H9 (cell line): Measurements from ENCODE around the gene KIF16B. TPM values are rescaled to one million over a fixed set of nuclear protein-coding genes. Genes with fewer than 3 reads are reported as not detected.

Source experiments
- DNase-seq: peaks from one replicate; pipeline ENCODE4 v3.0.0-alpha.2; 2017
- H2AFZ ChIP-seq: one replicate; pipeline ENCODE4 v1.6.1; 2013; ENCODE audit warnings: mild to moderate bottlenecking, low read length, control low read depth, moderate library complexity
- H2AK5ac ChIP-seq: 2 replicates; pipeline ENCODE4 v1.6.1; 2013; ENCODE audit warnings: low read length, control low read depth, mixed read lengths; ENCODE audit not compliant: insufficient read length
- H2BK120ac ChIP-seq: one replicate; pipeline ENCODE4 v1.6.1; 2013; ENCODE audit warnings: low read depth, mild to moderate bottlenecking, low read length, control low read depth, inconsistent platforms; ENCODE audit not compliant: poor library complexity, severe bottlenecking
- H2BK12ac ChIP-seq: 2 replicates; pipeline ENCODE4 v1.6.1; 2013; ENCODE audit warnings: low read length, control low read depth, mixed read lengths, low read depth; ENCODE audit not compliant: insufficient read length
- H2BK15ac ChIP-seq: 2 replicates; pipeline ENCODE4 v1.6.1; 2013; ENCODE audit warnings: low read depth, low read length, control low read depth
- H2BK20ac ChIP-seq: one replicate; pipeline ENCODE4 v1.6.1; 2013; ENCODE audit warnings: low read depth, mild to moderate bottlenecking, low read length, control low read depth, inconsistent platforms; ENCODE audit not compliant: poor library complexity, severe bottlenecking
- H2BK5ac ChIP-seq: 2 replicates; pipeline ENCODE4 v1.6.1; 2013; ENCODE audit warnings: low read length, control low read depth, mixed read lengths; ENCODE audit not compliant: insufficient read length
- H3K14ac ChIP-seq: 2 replicates; pipeline ENCODE4 v1.6.1; 2013; ENCODE audit warnings: low read length, control low read depth; ENCODE audit not compliant: insufficient read depth
- H3K18ac ChIP-seq: 2 replicates; pipeline ENCODE4 v1.6.1; 2013; ENCODE audit warnings: low read depth, mild to moderate bottlenecking, mixed read lengths, low read length, control low read depth; ENCODE audit not compliant: insufficient read length
- H3K23ac ChIP-seq: 2 replicates; pipeline ENCODE4 v1.6.1; 2013; ENCODE audit warnings: low read length, control low read depth, mixed read lengths, low read depth; ENCODE audit not compliant: insufficient read length
- H3K23me2 ChIP-seq: 2 replicates; pipeline ENCODE4 v1.6.1; 2013; ENCODE audit warnings: low read depth, mild to moderate bottlenecking, mixed read lengths, low read length, control low read depth; ENCODE audit not compliant: insufficient read length, poor library complexity, severe bottlenecking
- H3K27ac ChIP-seq: 2 replicates; pipeline ENCODE4 v1.5.1; 2013; ENCODE audit warnings: low read length, control low read depth, mixed read lengths, low read depth; ENCODE audit not compliant: insufficient read length
- H3K27me3 ChIP-seq: 2 replicates; pipeline ENCODE4 v1.6.1; 2013; ENCODE audit warnings: low read length, control low read depth, inconsistent platforms; ENCODE audit not compliant: insufficient read depth
- H3K4ac ChIP-seq: 2 replicates; pipeline ENCODE4 v1.6.1; 2013; ENCODE audit warnings: low read depth, mild to moderate bottlenecking, control low read depth, inconsistent platforms, low read length, moderate library complexity
- H3K4me1 ChIP-seq: 2 replicates; pipeline ENCODE4 v1.6.1; 2013; ENCODE audit warnings: low read length, control low read depth, inconsistent platforms; ENCODE audit not compliant: insufficient read depth
- H3K4me2 ChIP-seq: 2 replicates; pipeline ENCODE4 v1.6.1; 2013; ENCODE audit warnings: low read length, control low read depth, mixed read lengths; ENCODE audit not compliant: insufficient read length, insufficient read depth
- H3K56ac ChIP-seq: 2 replicates; pipeline ENCODE4 v1.6.1; 2013; ENCODE audit warnings: low read depth, mild to moderate bottlenecking, mixed read lengths, low read length, control low read depth; ENCODE audit not compliant: insufficient read length
- H3K79me1 ChIP-seq: 2 replicates; pipeline ENCODE4 v1.6.1; 2013; ENCODE audit warnings: low read depth, mild to moderate bottlenecking, moderate library complexity, low read length, control low read depth, inconsistent platforms; ENCODE audit not compliant: insufficient read depth, poor library complexity, severe bottlenecking
- H3K79me2 ChIP-seq: 2 replicates; pipeline ENCODE4 v1.6.1; 2013; ENCODE audit warnings: low read length, control low read depth, inconsistent platforms; ENCODE audit not compliant: insufficient read depth
- H3K9ac ChIP-seq: 2 replicates; pipeline ENCODE4 v1.6.1; 2013; ENCODE audit warnings: low read length, control low read depth, mixed read lengths; ENCODE audit not compliant: insufficient read length; ENCODE audit errors: extremely low read depth
- H3K9me3 ChIP-seq: one replicate; pipeline ENCODE4 v1.6.1; 2013; ENCODE audit warnings: low read depth, low read length, inconsistent platforms; ENCODE audit not compliant: control insufficient read depth
- H3T11ph ChIP-seq: one replicate; pipeline ENCODE4 v1.6.1; 2013; ENCODE audit warnings: mild to moderate bottlenecking, low read length, control low read depth, inconsistent platforms
- H4K20me1 ChIP-seq: one replicate; pipeline ENCODE4 v1.6.1; 2013; ENCODE audit not compliant: control insufficient read depth, insufficient read length, insufficient read depth
- H4K5ac ChIP-seq: 2 replicates; pipeline ENCODE4 v1.6.1; 2013; ENCODE audit warnings: low read depth, mild to moderate bottlenecking, mixed read lengths, low read length, control low read depth; ENCODE audit not compliant: insufficient read length
- H4K8ac ChIP-seq: replicated peaks from 2 replicates; pipeline ENCODE4 v1.6.1; 2013; ENCODE audit warnings: low read length, control low read depth, mixed read lengths, low read depth; ENCODE audit not compliant: insufficient read length
- H4K91ac ChIP-seq: 2 replicates; pipeline ENCODE4 v1.6.1; 2013; ENCODE audit warnings: low read depth, mild to moderate bottlenecking, moderate library complexity, mixed read lengths, low read length, control low read depth; ENCODE audit not compliant: insufficient read length
- H3K27ac Mint-ChIP-seq, 3 experiments: 2 replicates in 2 of 3; 3 replicates in 1 of 3; pipeline ENCODE4 v1.8.0; 2020 to 2021; ENCODE audit warnings: mixed read lengths in 3 of 3, mild to moderate bottlenecking in 1 of 3, moderate library complexity in 1 of 3
- H3K27me3 Mint-ChIP-seq: 2 replicates; pipeline ENCODE4 v1.8.0; 2021; ENCODE audit warnings: low read depth, mild to moderate bottlenecking, moderate library complexity, mixed read lengths
- H3K36me3 Mint-ChIP-seq, 3 experiments: 2 replicates in 2 of 3; 3 replicates in 1 of 3; pipeline ENCODE4 v1.8.0; 2020 to 2021; ENCODE audit warnings: low read depth in 3 of 3, mixed read lengths in 3 of 3; ENCODE audit not compliant: insufficient read depth in 1 of 3
- H3K4me1 Mint-ChIP-seq, 2 experiments: 2 replicates each; pipeline ENCODE4 v1.8.0; 2020; ENCODE audit warnings: mixed read lengths in 2 of 2
- H3K4me3 Mint-ChIP-seq, 2 experiments: 2 replicates in 1 of 2; 3 replicates in 1 of 2; pipeline ENCODE4 v1.8.0; 2020 to 2021; ENCODE audit warnings: mild to moderate bottlenecking in 2 of 2, mixed read lengths in 2 of 2, moderate library complexity in 1 of 2
- H3K9me3 Mint-ChIP-seq, 2 experiments: 2 replicates in 1 of 2; 3 replicates in 1 of 2; pipeline ENCODE4 v1.8.0; 2020; ENCODE audit warnings: mild to moderate bottlenecking in 2 of 2, mixed read lengths in 2 of 2, moderate library complexity in 1 of 2
- CTCF ChIP-seq: fragments of 200-600 bp; sonication (generic); conservative IDR thresholded peaks from 3 replicates; pipeline ENCODE4 v1.8.0; 2021; ENCODE audit warnings: antibody characterized with exemption, mild to moderate bottlenecking
- WGBS: extraction: QIAGEN DNeasy Blood & Tissue Kit; methylation state at CpG from one replicate; pipeline ENCODE4 v1.1.7; 2013; ENCODE audit warnings: missing lambda C conversion rate, low lambda C conversion rate, mixed read lengths; ENCODE audit not compliant: insufficient read length; ENCODE audit errors: extremely low coverage; 5-methylcytosine and 5-hydroxymethylcytosine counted together
- total RNA-seq: library from RNA; stranded (reverse); gene quantifications from 2 replicates; pipeline ENCODE4 v1.2.1, GENCODE V29; 2021

Gene KIF16B
- total RNA-seq, 1 experiment from 2014 or later = 7.4 TPM

GRCh38 chr20:16548068-16548672 is 25.1 kb downstream of the KIF16B start:
- H3K9me3 Mint-ChIP-seq = peaks cover 0 to 3% of the 10 kb centered on the region in 2 experiments; a peak in 1 of 5 replicates
- peaks cover 10 to 12% of the 10 kb centered on the region in 2 experiments for H3K4me1 Mint-ChIP-seq
- H2BK120ac ChIP-seq = no peak overlapping the region
- no peak overlapping the region for H3K18ac ChIP-seq
- no peak overlapping the region for H3K4me3 Mint-ChIP-seq
- H3K4me1 ChIP-seq = no peaks in the 10 kb centered on the region
- no peaks in the 10 kb centered on the region for H3K79me2 ChIP-seq
- H4K91ac ChIP-seq = no peak overlapping the region
- DNase-seq = no peak
- no peak overlapping the region for H3K4me2 ChIP-seq
- H3K9me3 ChIP-seq = no peaks in the 10 kb centered on the region
- no peak overlapping the region for H3K14ac ChIP-seq
- no peak overlapping the region for H3K56ac ChIP-seq
- H4K20me1 ChIP-seq = no peaks in the 10 kb centered on the region
- H2BK20ac ChIP-seq = no peak overlapping the region
- no peak overlapping the region for H2AK5ac ChIP-seq
- no peak overlapping the region for H2BK5ac ChIP-seq
- no peaks in the 10 kb centered on the region for H3K23me2 ChIP-seq
- H3K27ac Mint-ChIP-seq = no peak overlapping the region
- H3K23ac ChIP-seq = no peak overlapping the region
- TF ChIP-seq CTCF = no peak
- no peaks in the 10 kb centered on the region for H3K27me3 ChIP-seq
- no peak overlapping the region for H4K8ac ChIP-seq
- no peak overlapping the region for H2AFZ ChIP-seq
- no peaks in the 10 kb centered on the region for H3K79me1 ChIP-seq
- H3K4ac ChIP-seq = no peak overlapping the region
- H3K27ac ChIP-seq = no peak overlapping the region
- H4K5ac ChIP-seq = no peak overlapping the region
- H3K36me3 Mint-ChIP-seq = no peaks in the 10 kb centered on the region; a peak in 1 of 7 replicates
- H3T11ph ChIP-seq = no peak overlapping the region
- WGBS = no CpG with 5 or more reads among the region's 12 CpGs
- no peak overlapping the region for H2BK12ac ChIP-seq
- H3K27me3 Mint-ChIP-seq = no peaks in the 10 kb centered on the region
- no peak overlapping the region for H3K9ac ChIP-seq
- no peak overlapping the region for H2BK15ac ChIP-seq
